Vagina (tissue), 2 donors: Measurements from ENCODE around the gene GOLGA6D.
"Not testable (repeated sequence)": the region's sequence is repeated elsewhere in the genome, so short reads cannot be mapped to it uniquely, and the experiment has no call there.

ENCODE experiments used
- POLR2A ChIP-seq, 2 donors: fragments of 450-650 bp; IDR thresholded peaks; one replicate each; pipeline ENCODE4 v1.6.1; 2017; ENCODE audit warnings: antibody characterized with exemption in 2 of 2, mild to moderate bottlenecking in 2 of 2, moderate library complexity in 2 of 2
- TF ChIP-seq, protein P1 (sequence below), 3 experiments: fragments of 450-650 bp in 2 of 3; fragments of 200-600 bp in 1 of 3; sonication (generic) in 1 of 3; IDR thresholded peaks; one replicate each; pipeline ENCODE4 v1.5.1; 2017 to 2019; ENCODE audit warnings: antibody characterized with exemption in 3 of 3, mild to moderate bottlenecking in 2 of 3, moderate library complexity in 2 of 3

DNA sequence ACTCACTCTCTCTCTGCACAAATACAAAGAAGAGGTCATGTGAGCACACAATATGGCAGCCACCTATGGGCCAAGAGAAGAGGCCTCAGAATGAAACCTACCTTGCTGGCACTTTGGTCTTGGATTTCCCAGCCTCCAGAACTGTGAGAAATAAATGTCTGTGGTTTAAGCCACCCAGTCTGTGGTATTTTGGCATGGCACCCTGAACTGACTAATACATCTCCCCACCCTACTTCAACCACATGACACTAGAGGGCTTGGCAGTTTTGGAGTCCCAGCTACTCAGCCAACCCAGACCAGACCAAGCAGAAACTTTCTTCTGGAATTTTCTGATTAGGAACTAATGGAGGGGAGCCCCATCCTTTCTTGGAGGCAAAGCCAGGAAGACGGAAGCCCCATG lies 29.9 kb downstream of the GOLGA6D start:
- TF ChIP-seq, protein P1, sequence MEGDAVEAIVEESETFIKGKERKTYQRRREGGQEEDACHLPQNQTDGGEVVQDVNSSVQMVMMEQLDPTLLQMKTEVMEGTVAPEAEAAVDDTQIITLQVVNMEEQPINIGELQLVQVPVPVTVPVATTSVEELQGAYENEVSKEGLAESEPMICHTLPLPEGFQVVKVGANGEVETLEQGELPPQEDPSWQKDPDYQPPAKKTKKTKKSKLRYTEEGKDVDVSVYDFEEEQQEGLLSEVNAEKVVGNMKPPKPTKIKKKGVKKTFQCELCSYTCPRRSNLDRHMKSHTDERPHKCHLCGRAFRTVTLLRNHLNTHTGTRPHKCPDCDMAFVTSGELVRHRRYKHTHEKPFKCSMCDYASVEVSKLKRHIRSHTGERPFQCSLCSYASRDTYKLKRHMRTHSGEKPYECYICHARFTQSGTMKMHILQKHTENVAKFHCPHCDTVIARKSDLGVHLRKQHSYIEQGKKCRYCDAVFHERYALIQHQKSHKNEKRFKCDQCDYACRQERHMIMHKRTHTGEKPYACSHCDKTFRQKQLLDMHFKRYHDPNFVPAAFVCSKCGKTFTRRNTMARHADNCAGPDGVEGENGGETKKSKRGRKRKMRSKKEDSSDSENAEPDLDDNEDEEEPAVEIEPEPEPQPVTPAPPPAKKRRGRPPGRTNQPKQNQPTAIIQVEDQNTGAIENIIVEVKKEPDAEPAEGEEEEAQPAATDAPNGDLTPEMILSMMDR (IDR thresholded peaks at IDR 0.05): not testable (repeated sequence)
- TF ChIP-seq POLR2A (IDR thresholded peaks at IDR 0.05): not testable (repeated sequence)
